NCI-H2227 treated with DMSO at 0.1 percent for 48 hours (cell line): ENCODE results near the gene PNP.

Experiments used
- DNase-seq: peaks from one replicate; lab custom pipeline; 2025; lab: John Stamatoyannopoulos, UW

PNP gene

DNA sequence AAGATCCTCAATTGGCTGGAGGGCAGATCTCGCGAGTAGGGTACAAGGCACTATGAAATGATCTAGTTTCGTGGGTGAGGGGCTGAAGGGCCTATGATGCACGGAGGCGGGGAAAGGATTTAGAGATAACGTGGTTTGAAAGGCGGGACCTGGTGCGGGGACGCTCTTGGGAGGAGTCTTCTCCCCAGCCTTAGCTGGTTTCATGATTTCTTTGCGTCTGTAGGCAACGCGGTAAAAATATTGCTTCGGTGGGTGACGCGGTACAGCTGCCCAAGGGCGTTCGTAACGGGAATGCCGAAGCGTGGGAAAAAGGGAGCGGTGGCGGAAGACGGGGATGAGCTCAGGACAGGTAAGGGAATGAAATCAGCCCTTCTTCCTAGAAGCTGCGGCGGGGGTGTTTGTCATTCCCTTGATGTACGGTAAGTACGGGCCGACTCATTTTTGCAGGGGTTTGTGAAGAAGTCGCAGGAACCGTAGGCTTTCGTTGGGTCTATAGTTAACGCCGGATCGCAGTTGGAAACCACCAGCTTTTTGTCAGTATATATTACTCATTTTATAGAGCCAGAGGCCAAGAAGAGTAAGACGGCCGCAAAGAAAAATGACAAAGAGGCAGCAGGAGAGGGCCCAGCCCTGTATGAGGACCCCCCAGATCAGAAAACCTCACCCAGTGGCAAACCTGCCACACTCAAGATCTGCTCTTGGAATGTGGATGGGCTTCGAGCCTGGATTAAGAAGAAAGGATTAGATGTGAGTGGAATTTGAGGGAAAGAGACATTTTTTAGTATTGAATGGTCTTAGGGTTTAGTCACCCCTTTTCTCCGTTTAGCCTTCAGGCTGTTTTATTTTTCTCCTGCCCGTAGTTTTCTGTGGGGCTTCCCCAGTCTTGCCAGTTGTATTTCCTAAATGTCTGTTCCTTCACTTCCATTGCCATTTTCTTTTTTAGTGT lies 13.6 kb upstream of the PNP start:
- peak; percentile 98 for DNase-seq

DNA sequence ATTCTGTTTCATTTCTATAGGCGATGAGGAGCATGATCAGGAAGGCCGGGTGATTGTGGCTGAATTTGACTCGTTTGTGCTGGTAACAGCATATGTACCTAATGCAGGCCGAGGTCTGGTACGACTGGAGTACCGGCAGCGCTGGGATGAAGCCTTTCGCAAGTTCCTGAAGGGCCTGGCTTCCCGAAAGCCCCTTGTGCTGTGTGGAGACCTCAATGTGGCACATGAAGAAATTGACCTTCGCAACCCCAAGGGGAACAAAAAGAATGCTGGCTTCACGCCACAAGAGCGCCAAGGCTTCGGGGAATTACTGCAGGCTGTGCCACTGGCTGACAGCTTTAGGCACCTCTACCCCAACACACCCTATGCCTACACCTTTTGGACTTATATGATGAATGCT lies 12.2 kb upstream of the PNP start:
- no peak for DNase-seq

DNA sequence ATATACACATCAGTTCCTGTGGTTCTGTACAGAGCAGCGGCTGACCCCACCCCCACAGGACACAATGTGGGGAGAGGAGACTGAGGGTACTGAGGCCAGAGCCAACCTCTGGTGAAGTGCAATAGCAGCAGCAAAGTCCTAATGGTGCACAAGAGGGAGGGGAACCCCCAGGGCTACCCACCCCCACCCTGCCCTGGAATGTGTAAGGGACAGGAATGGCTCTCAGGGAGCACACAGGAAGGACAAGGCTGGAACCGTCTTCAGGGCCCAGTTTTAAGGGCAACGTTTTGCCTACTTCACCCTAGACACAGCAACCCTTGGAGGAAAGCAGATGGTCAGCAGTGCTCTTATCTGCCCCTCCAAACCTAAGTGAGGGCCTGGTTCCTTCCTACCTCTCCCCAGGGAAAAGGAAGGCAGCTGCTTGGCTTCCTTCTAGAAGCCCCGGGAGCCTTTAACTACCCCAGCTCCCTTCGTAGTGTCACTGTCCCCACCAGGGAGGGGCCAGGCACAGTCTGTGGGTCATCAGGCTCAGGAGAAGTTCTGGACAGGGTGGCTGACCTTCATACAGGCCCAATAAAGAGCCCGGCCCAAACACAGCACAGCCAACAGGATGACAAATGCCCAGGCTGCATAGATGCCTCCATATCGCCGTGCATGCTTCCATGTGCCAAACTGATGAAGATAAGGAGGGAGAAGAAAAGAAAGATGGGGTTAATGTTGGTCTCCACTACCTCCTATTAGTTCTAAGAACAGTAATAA lies 11.0 kb upstream of the PNP start:
- DNase-seq = no peak

DNA sequence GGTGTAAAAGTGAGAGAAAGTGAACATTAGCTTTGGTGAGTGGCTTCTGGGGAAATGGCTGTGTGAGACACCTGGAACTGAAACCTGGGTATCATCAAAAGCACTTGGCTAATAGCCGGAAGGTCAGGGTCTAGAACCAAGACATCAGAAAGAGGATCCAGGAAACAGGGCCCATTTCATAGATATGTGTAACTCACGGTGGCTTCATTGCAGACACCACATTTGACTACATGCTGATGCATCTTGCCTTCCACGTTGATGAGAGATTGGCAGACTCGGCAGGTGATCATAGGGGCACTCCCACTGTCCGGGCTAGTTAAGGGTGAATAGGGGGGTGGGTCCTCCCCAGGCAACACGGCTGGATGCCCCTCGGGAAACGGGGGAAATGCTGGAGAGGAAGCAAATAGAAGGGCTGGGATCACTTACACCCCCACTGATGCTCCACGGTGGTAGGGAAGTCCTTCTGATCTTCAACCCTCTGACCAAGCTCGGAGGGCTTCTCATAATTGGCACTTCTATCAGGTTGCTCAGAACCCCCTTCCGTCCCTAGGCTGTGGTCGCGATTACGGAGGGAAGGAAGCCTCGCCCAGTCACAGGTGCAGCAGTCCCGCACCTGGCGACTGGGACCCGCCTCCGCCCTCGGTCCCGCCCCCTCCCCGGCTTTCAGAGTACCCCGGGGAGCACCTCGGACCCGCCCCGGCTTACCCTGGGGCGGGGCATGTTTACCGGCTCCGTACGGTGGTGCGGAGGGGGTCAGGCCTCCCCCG lies 8.6 kb upstream of the PNP start:
- no peak for DNase-seq

DNA sequence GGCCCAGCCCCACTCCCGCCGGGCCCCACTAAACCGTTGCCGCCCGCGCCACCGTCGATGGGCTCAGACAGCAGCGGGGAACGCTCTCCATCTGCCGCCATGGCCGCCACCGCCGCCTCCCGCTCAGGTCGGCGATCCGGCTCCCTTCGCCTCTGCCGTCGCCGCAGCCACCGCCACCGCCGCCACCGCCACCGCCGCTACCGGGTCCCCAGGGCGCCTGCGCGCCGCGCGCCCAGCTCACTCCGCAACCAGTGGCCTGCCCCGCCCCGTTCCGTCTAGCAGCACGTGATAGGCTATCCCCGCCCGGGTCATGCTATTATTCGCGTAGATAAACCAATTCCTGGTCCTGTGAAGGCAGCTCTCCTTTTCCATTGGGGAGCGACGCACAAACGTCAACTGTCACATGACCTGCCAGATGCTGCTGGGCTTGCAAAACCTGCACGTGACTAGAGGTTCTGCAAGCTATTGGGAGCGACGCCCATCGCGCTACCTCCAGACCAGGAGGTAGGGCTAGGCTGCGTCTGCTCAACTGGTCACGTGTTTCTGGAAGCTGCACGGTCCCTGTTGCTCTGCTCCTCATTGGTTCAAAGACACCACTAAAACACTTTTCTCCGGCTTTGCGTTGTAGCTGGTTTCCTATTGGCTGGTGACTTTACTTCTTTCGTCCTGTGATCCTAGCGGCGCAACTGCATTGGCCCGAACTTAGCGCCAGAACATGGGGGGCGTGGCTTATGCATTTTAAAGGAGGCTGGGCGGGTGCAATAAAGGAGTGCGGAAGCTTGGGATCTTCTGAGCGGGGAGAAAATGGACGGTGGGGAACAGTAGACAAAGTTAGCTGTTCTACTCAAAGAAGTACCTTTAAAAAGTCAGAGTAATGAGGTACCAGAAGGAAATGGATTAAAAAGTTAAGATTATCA lies 7.7 kb upstream of the PNP start, which contains the start of gene PIP4P1:
PIP4P1 (minus strand) TSS at position 210 of the 917 bp plus-strand sequence; CDS start at position 101, 109 bp downstream.
- DNase-seq = peak; percentile 100

DNA sequence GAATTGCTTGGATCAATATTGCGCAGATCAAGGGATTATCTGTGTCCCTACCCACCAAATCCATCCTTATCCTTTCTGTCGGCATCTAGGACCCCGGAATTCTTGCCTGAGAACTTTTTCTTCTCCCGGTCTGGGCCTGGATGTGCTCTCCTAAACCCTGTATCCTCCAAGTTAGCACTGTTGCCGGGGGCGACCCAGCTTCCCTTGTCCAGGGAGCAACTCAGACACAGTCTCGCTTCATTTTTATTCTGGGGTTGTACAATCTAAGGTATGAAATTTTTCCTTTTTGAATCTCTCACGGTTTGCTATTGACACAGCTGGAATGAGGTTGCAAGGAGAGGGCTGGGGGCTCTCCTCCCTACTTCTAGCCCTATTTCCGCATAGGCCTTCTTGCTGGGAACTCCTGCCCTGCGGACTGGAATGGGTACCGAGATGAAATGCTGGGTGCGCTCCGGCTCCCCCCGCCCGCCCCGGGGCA lies 403 bp upstream of the PNP start:
- no peak for DNase-seq

DNA sequence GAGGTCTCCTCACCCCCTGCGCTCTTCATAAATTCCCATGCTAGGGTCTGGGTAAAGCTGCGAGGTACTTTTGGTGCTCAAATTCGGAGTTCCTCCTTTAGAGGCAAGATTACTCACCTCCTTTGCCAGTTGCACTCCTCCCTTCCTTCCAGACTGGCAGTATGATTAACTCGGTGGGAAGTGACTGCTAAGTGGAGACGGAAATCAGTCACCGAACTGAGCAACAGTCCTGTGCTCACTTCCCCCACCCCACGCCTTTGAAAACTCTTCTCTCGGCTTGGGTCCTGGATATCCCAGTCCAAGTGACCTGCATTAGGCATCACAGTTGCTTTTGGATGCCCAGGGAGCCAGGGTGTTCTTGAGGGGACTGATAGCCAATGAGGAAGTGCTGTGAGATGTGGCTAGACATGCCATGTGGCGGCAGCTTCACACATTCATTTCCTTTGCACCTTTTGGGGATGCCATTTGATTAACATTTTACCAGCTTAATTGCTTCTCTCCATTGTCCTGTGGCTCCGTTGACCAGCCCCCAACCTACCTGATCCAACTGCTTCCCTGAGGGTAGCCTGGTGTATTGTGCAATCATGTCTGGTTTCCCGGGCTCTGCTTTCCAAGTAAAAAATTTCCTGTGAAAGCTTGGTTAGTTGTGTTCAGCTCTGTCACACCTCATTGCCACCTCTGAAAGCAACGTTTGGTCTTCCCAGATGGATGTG lies 840 bp downstream of the PNP start:
- DNase-seq = peak; percentile 46

DNA sequence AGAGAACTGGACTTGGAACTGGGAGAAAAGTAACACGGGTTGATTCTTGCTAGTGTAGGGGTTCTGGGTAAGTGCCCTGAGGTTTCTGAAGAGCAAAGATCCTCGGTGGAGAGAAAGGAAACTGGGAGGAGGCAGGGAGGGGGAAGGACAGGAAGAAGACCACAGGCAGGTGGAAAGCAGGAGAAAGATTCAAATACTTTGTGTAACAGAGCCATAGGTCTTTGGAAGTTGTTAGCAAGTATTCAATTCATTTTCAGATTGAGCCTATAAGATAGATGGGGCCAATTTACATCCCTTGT lies 1.3 kb downstream of the PNP start:
- no peak for DNase-seq

DNA sequence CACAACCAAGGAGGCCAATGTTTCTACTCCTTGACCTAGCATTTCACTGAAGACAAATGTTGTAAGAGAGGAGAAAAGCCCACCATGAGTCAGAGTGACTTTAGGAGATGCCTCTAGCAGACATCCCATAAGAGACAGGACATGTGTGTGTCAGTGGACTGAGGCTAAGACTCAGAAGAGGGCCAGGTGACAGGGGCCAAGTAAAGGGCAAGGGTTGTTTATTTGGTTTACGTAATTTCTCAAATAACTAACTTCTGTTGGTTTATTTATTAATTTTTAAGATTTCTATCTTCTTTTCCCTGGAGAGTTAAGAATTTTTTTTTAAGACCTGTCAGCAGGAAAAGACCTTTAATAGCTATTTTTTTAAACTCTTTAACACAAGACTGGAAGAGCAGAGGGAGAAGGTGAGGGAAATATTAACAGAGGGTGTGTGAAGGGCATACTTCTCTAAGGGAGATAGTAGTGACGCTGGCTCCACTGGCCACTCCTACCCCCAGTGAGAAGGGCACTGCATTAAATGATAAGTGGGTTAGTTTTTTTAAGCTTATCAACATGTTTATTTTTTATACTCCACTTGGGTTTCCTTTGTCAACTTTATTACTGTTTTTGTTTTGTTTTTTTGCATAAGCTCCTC lies 3.4 kb downstream of the PNP start:
- no peak for DNase-seq

DNA sequence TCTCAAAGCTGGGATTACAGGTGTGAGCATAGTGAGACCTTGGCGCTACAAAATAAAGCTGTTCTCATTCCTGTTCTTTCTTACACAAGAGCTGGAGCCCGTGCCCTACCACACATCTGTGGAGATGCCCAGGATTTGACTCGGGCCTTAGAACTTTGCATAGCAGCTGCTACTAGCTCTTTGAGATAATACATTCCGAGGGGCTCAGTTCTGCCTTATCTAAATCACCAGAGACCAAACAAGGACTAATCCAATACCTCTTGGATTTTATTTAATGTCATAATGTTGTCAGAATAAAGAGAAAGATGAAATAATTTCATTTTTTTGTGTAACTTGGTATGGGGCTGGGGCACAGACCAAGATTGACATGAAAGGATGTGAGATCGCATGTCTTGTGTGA lies 7.6 kb downstream of the PNP start:
- DNase-seq = no peak

DNA sequence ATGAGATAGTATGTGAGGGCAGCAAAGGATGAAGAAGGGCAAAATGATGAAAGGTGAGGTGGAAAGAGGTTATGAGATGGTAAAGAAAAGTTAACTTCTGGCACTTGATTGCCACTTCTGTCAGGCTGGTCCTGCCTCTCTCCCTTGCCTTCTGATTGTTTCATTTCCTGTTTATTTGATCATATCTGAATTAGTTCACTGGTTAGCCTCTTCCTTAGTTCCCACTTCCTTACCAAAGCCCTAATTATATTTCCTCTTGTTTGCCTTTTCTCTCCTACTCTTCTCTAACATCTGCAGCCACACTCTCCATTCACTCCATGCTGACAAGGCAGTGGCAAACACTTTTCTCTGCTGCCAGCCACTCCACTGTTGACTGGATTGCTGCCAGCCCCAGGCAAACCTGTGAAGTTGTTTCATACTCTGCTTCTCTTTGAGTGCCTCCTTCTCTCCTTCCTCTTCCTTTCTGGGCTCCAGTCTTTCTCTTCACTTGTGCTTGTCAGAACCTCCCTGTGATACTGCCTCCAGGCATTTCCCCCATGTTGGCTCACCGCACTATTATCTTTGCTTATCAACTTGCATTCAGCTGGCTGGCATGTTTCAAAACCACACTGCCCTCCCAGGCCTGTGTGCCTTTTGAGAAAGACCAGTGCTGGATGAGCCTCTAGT lies 8.1 kb downstream of the PNP start:
- no peak for DNase-seq

DNA sequence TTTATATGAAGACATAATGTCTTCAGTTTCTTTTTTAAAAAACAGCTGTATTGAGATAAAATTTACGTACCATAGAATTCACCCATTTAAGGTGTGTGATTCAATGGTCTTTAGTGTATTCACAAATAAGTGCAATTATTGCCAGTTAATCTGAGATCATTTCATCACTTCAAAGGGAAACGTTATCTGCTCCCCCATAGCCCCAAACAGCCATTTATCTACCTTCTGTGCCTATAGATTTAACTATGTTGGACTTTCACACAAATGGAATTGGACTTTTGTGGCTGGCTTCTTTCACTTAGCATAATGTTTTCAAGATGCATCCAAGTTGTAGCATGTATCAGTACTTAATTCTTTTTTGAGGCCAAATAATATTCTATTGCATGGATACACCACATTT lies 9.7 kb downstream of the PNP start:
- no peak for DNase-seq

DNA sequence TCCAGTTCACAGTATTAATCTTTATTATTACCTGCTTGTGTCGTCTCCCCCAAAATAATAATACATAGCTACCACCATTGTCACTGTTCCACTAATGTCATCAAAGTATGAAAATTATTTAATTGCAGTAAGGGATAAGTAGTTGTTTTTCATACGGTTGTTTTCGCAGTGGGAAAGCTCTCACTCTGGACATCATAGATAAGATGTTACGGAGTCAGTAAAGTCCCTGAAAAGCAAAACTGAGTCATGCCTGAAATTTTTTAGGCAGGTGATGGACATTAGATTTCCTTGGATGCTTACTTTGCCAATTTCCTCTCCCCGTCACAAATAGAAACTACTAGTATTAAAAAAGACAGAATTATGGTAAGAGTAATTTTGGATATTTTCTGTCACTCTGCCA lies 13.2 kb downstream of the PNP start:
- no peak for DNase-seq

DNA sequence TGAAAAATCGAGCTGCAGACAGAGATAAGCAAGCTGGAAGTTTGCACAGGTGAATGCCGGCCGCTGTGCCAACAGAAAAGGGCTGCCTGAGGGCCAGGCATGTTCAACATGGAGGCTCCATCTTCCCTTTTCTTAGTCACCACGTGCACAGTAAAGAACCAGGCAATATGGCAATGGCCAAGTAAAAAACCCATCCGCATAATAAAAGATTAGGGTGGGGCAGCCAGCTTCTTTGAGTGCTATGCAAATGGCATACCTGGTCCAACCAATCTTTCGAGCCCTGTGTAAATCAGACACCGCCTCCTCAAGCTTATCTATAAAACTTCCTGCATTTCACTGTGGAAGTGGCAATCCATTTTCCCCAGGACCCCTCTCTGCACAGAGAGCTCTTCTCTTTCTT lies 16.7 kb downstream of the PNP start:
- no peak for DNase-seq

DNA sequence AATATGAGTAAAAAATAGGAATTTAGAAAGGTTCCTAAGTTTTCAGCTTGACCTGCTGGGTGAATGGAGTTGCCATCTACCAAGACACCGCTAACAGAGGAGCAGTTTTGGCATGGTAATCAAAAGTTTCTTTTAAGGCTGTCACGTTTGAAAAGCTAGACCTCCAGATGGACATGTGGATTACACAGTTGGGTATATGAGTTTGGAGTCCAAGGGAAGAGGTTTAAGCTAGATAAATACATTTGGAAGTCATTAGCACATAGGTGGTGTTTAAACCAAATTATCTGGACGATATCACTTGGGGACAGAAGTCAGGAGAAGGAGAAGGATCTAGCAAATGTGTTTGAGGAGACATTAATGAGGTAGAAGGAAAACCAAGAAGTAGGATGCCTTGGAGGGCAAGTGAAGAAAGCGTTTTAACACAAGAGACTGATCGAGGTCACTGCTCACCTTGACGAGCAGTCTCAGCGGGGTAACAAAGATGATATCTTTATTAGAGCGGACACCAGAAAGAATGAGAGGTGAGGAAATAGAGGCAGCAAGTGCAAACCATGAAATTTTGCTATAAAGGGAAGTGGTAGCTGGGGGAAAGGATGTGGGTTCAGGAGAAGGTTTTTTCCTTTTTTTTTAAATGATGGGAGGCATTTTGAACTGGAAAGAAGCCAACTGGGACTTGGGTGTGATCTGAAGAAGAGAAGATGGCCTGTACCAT lies 17.6 kb downstream of the PNP start:
- DNase-seq = no peak

DNA sequence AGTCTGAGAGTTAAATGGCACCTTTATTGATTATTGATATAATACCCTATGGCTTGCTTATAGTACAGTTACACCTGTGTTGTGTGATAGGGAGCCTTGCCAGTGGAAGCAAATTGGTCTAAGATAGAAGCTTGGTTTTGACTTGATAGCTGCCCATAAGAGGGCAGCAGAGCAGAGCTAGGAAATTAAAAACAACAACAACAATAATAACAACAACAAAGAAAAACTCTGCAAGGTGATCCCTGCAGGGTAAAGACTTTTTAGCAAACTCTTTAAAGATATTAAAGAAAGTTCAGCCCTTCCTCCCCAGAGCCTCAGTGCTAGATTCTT lies 18.2 kb downstream of the PNP start:
- no peak for DNase-seq

DNA sequence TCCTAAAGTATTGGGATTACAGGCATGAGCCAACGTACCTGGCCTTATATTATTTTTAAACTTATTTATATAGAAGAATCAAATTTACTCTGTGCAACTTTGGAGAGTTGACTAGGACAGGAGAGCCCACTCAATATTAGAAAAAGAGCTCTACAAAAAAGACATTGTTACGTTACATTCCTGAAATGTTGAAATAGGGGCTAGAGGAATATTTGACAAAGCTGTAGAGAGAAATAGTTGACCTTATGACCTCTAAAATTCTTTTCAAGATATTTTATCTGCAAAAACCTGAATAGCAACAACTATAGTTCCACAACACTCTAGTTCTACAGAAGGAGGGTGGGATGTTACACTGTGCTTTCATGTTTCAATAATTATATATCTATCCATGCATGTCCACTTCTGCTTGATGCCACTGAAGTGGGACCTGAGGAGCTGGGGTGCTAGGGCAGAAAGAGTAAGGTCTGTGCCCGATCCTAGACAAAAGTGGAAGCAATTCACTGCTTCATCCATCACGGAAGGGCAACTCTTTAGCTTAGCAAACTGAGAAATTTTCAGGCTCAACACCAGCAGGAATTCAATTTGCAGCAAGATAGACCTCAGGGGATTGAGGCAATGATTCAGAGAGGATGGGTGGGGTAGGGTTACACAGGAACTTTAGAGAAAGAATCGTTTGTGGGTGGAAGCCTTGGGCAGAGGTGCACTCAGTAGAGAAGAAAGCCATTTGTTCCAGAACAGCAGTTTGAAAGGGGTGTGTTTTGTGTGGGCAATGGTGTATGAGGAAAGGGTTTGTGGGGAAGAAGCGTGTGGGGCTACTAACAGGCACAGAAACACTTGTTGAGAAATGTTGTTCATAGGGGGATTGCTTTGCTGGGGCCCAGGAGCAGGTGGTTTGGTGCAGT lies 20.1 kb downstream of the PNP start:
- DNase-seq = no peak

DNA sequence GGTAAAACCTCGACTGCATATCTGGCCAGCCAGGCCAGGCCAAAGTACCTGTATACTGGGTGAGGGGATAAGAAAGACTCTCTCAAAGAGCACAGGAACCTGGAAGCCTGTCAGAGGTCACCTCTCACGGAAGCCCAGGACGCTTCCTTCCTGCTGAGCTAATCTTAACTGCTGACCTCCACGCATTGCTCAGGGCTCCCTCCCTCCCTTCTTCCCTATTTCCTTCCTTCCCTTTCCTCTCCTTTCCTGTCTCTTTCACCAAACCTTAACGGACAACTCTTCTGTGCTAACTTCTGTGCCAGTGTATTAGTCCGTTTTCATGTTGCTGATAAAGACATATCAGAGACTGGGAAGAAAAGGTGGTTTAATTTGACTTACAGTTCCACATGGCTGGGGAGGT lies 21.4 kb downstream of the PNP start:
- no peak for DNase-seq
